ENCODE measurements around the gene RBPJ.

Gene RBPJ

GRCh38 chr4:26429910-26430309, 109.1 kb downstream of the RBPJ start:
- no peak for DNase-seq (ENCODE audit: insufficient read length, low spot score)
- no peak for FAIRE-seq
- TF ChIP-seq CTCF (IDR thresholded peaks at IDR 0.05; ENCODE audit: insufficient read depth, missing control alignments), result no peak

GRCh38 chr4:26431461-26432180, 110.8 kb downstream of the RBPJ start:
- no peak for FAIRE-seq
- no peak for TF ChIP-seq CTCF (IDR thresholded peaks at IDR 0.05; ENCODE audit: insufficient read depth, missing control alignments)

GRCh38 chr4:26432419-26432818, 111.6 kb downstream of the RBPJ start:
- DNase-seq (ENCODE audit: insufficient read length, low spot score) (no peak), FAIRE-seq (no peak)

More at GRCh38 chr4:26431461-26432180, 110.8 kb downstream of the RBPJ start:
- no peak for DNase-seq (ENCODE audit: insufficient read length, low spot score)

GRCh38 chr4:26433556-26433955, 112.7 kb downstream of the RBPJ start:
- FAIRE-seq (no peak), DNase-seq (ENCODE audit: insufficient read length, low spot score) (no peak)
- no peak for TF ChIP-seq CTCF (IDR thresholded peaks at IDR 0.05; ENCODE audit: insufficient read depth, missing control alignments)

More at GRCh38 chr4:26432419-26432818, 111.6 kb downstream of the RBPJ start:
- no peak for TF ChIP-seq CTCF (IDR thresholded peaks at IDR 0.05; ENCODE audit: insufficient read depth, missing control alignments)

GRCh38 chr4:26434030-26434639, 113.3 kb downstream of the RBPJ start:
- no peak for FAIRE-seq
- DNase-seq (ENCODE audit: insufficient read length, low spot score), result no peak
- no peak for TF ChIP-seq CTCF (IDR thresholded peaks at IDR 0.05; ENCODE audit: insufficient read depth, missing control alignments)

- TF ChIP-seq CTCF (IDR thresholded peaks at IDR 0.05; ENCODE audit: insufficient read depth, missing control alignments), result no peak
- FAIRE-seq (no peak), DNase-seq (ENCODE audit: insufficient read length, low spot score) (no peak)
Observed at GRCh38 chr4:26441102-26441501, 120.3 kb downstream of the RBPJ start.

- no peak for TF ChIP-seq CTCF (IDR thresholded peaks at IDR 0.05; ENCODE audit: insufficient read depth, missing control alignments)
- FAIRE-seq (no peak), DNase-seq (ENCODE audit: insufficient read length, low spot score) (no peak)
Observed at GRCh38 chr4:26441771-26442170, 121.0 kb downstream of the RBPJ start.

Data from D721Med (cell line).